Endothelial cell of umbilical vein (primary cell): Measurements from ENCODE around the gene CIPC. TPM values are rescaled to one million over a fixed set of nuclear protein-coding genes. Genes with fewer than 3 reads are reported as not detected.

Experiments used
- BruUV-seq: library from RNA; stranded (reverse); fragments of 400-500 nt; replicated peaks from 2 replicates; lab custom pipeline; 2021; lab: Mats Ljungman, UMichigan
- CTCF ChIA-PET: fragments of 300-600, 350-600 bp; sonication (Branson Sonifier 250); formaldehyde crosslinking; loops from one replicate; lab custom pipeline; 2021; ENCODE audit warnings: antibody characterized with exemption, inconsistent platforms; lab: Charles Lee
- POLR2A ChIA-PET: fragments of 300-600, 350-600 bp; sonication (Branson Sonifier 250); formaldehyde crosslinking; loops from one replicate; lab custom pipeline; 2021; ENCODE audit warnings: antibody characterized with exemption, inconsistent platforms; lab: Charles Lee
- DNase-seq: peaks from one replicate; pipeline ENCODE4 v3.0.0-alpha.2; 2011; ENCODE audit warnings: low read depth, low spot score
- FAIRE-seq: peaks from 2 replicates; lab custom pipeline; 2011; peaks lifted over from hg19 to GRCh38; lab: Jason Lieb, UNC
- H2AFZ ChIP-seq: 2 replicates; pipeline ENCODE4 v1.6.0; 2012; ENCODE audit warnings: low read depth, low read length, control low read depth, inconsistent platforms
- H3K27ac ChIP-seq: 2 replicates; pipeline ENCODE4 v1.5.1; 2011; ENCODE audit warnings: low read depth, mild to moderate bottlenecking, control low read depth, low read length, moderate library complexity; ENCODE audit not compliant: insufficient read depth
- H3K27me3 ChIP-seq, 2 experiments: 2 replicates each; pipeline versions ENCODE4 v1.6.0 to v1.6.1; 2011; ENCODE audit warnings: low read length in 2 of 2, mixed read lengths in 1 of 2; ENCODE audit not compliant: control insufficient read depth in 2 of 2, insufficient read depth in 2 of 2
- H3K36me3 ChIP-seq, 2 experiments: 2 replicates in 1 of 2; 3 replicates in 1 of 2; pipeline ENCODE4 v1.5.1; 2011; ENCODE audit warnings: low read length in 2 of 2, mild to moderate bottlenecking in 1 of 2, moderate library complexity in 1 of 2; ENCODE audit not compliant: control insufficient read depth in 2 of 2, insufficient read depth in 2 of 2; ENCODE audit errors: extremely low read depth in 1 of 2
- H3K4me1 ChIP-seq: 3 replicates; pipeline ENCODE4 v1.5.1; 2011; ENCODE audit warnings: mild to moderate bottlenecking, low read length; ENCODE audit not compliant: control insufficient read depth, insufficient read depth; ENCODE audit errors: extremely low read depth
- H3K4me2 ChIP-seq: 2 replicates; pipeline ENCODE4 v1.6.1; 2011; ENCODE audit warnings: low read length, control low read depth, mixed read lengths; ENCODE audit not compliant: insufficient read depth
- H3K4me3 ChIP-seq, 3 experiments: fragments of 200-600 bp in 1 of 3; sonication (generic), shearing (Covaris generic) in 1 of 3; replicated peaks in 1 of 3; 2 replicates each; pipeline ENCODE4 v1.5.1; 2011 to 2016; ENCODE audit warnings: control low read depth in 3 of 3, low read length in 3 of 3, mild to moderate bottlenecking in 2 of 3, inconsistent platforms in 1 of 3, low read depth in 1 of 3, moderate library complexity in 1 of 3; ENCODE audit not compliant: insufficient read depth in 1 of 3
- H3K79me2 ChIP-seq: 2 replicates; pipeline ENCODE4 v1.6.0; 2012; ENCODE audit warnings: low read length, inconsistent platforms; ENCODE audit not compliant: control insufficient read depth, insufficient read depth
- H3K9ac ChIP-seq: replicated peaks from 2 replicates; pipeline ENCODE3; 2011; ENCODE audit warnings: low read length, control low read depth; ENCODE audit not compliant: insufficient read depth; ENCODE audit errors: extremely low read depth
- H3K9me1 ChIP-seq: replicated peaks from 3 replicates; pipeline ENCODE4 v1.6.0; 2011; ENCODE audit warnings: mild to moderate bottlenecking, low read length; ENCODE audit not compliant: control insufficient read depth, insufficient read depth; ENCODE audit errors: extremely low read depth
- H3K9me3 ChIP-seq: replicated peaks from 2 replicates; pipeline ENCODE4 v1.5.1; 2012; ENCODE audit warnings: low read length, inconsistent platforms; ENCODE audit not compliant: control insufficient read depth, insufficient read depth
- H4K20me1 ChIP-seq: replicated peaks from 2 replicates; pipeline ENCODE3; 2011; ENCODE audit warnings: mild to moderate bottlenecking, low read length; ENCODE audit not compliant: control insufficient read depth, insufficient read depth; ENCODE audit errors: extremely low read depth
- EZH2 ChIP-seq: IDR thresholded peaks from 2 replicates; pipeline ENCODE4 v1.6.1; 2012; ENCODE audit warnings: borderline replicate concordance, low read depth, mild to moderate bottlenecking, moderate library complexity, low read length, inconsistent platforms; ENCODE audit not compliant: severe bottlenecking
- FOS ChIP-seq: IDR thresholded peaks from 2 replicates; pipeline ENCODE4 v1.6.1; 2011; ENCODE audit warnings: mild to moderate bottlenecking, low read length, moderate library complexity, borderline replicate concordance; ENCODE audit not compliant: insufficient read depth
- GATA2 ChIP-seq: IDR thresholded peaks from 2 replicates; pipeline ENCODE4 v1.7.0; 2011; ENCODE audit warnings: low read depth, mild to moderate bottlenecking, moderate library complexity, mixed read lengths, low read length; ENCODE audit not compliant: insufficient read length, insufficient read depth
- JUN ChIP-seq: IDR thresholded peaks from 2 replicates; pipeline ENCODE4 v1.6.1; 2011; ENCODE audit warnings: borderline replicate concordance, low read depth; ENCODE audit not compliant: insufficient read length, insufficient read depth
- MYC ChIP-seq: IDR thresholded peaks from one replicate; pipeline ENCODE4 v1.6.1; 2011; ENCODE audit warnings: mild to moderate bottlenecking, low read depth, low read length
- POLR2A ChIP-seq: IDR thresholded peaks from 2 replicates; pipeline ENCODE4 v1.6.1; 2012; ENCODE audit warnings: low read depth, mild to moderate bottlenecking, control low read depth, low read length
- POLR2AphosphoS5 ChIP-seq: IDR thresholded peaks from 2 replicates; pipeline ENCODE4 v1.6.1; 2012; ENCODE audit warnings: low read depth, mild to moderate bottlenecking, control low read depth, low read length, moderate library complexity; ENCODE audit not compliant: insufficient read depth
- dilution Hi-C: fragments of 300-500 bp; cut with MboI; formaldehyde crosslinking; loops from one replicate; pipeline ENCODE4 v1.15.0; 2019; ENCODE audit warnings: low sequenced_read_pairs; ENCODE audit not compliant: extremely low pct_ligation_motif_present
- intact Hi-C: fragments of 100-400 bp; cut with micrococcal nuclease; formaldehyde crosslinking; loops from one replicate; pipeline ENCODE4 v1.10.0; 2022
- polyA plus RNA-seq, 4 experiments: library from polyadenylated mRNA; depleted of rRNA in 3 of 4; stranded (reverse) in 3 of 4; unstranded in 1 of 4; fragments of >200 nt; gene quantifications; 2 replicates each; pipeline versions ENCODE4 v1.2.1 to v1.2.3, GENCODE V29; 2011 to 2012; ENCODE audit warnings: missing spikeins in 1 of 4
- total RNA-seq: library from RNA; stranded (reverse); gene quantifications from 2 replicates; pipeline ENCODE4 v1.2.3, GENCODE V29; 2021
- TF ChIP-seq, protein P1 (sequence below): IDR thresholded peaks from 2 replicates; pipeline ENCODE4 v1.6.1; 2011; ENCODE audit not compliant: insufficient read depth, insufficient read length
- TF ChIP-seq, protein P2 (sequence below), 2 donors: IDR thresholded peaks; 1 replicate in 1 of 2; 2 replicates in 1 of 2; pipeline ENCODE4 v1.5.1; 2011; ENCODE audit warnings: low read length in 2 of 2, mild to moderate bottlenecking in 2 of 2, moderate library complexity in 2 of 2, control low read depth in 1 of 2, inconsistent platforms in 1 of 2, low read depth in 1 of 2; ENCODE audit not compliant: insufficient read depth in 1 of 2; ENCODE audit errors: extremely low read depth in 1 of 2

Gene CIPC
- total and polyA plus RNA-seq, 2 donors (not counting 3 experiments of a cell fraction or from before 2014, with no cell fraction given): 8.8 to 17.4 TPM

DNA sequence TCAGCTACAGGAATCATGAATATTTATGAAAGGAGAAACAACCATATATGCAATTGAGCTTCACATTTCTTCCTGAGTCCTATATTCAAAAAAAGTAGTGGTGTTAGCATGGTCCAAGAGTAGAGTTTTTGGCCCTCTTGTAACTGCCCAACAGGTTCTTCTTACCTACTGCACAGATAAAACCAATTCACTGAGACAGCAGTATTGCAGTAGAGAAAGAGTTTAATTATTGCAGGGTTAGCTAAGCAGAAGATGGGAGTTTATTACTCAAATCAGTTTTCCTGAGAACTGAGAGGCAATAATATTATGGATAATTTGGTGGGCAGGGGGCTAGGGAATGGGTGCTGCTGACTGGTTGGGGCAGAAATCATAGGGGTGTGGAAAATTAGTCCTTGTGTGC is 6.5 kb upstream of the CIPC start:
- BruUV-seq: no TSS peak
- FAIRE-seq (no peak), DNase-seq (no peak)
- CTCF ChIA-PET: interaction anchor here (1.2 to 13.5 kb wide), 4 partner anchors 10 to 218 kb away, joined by 4 to 312 read pairs (median 11); no protein-coding TSS in a partner anchor
- Histone ChIP-seq H3K27ac (no peak overlapping the region), H3K36me3 (no peaks in the 10 kb centered on the region), H3K4me1 (no peaks in the 10 kb centered on the region), H3K9me3 (no peaks in the 10 kb centered on the region), H3K9me1 (no peaks in the 10 kb centered on the region), H3K4me2 (no peak overlapping the region), H3K27me3 (peaks cover 3 to 18% of the 10 kb centered on the region in 2 experiments), H3K79me2 (no peaks in the 10 kb centered on the region), H2AFZ (no peak overlapping the region), H3K9ac (no peak overlapping the region), H4K20me1 (no peaks in the 10 kb centered on the region), H3K4me3 (no peak overlapping the region)
- intact Hi-C loops (loop anchor here (10.0 kb wide), 1 partner anchor 377 kb away; no protein-coding TSS in a partner anchor), dilution Hi-C loops (loop anchor here (25.0 kb wide), 1 partner anchor 204 kb away; no protein-coding TSS in a partner anchor)
- no peak for TF ChIP-seq GATA2
- TF ChIP-seq JUN: no peak
- TF ChIP-seq, protein P1, sequence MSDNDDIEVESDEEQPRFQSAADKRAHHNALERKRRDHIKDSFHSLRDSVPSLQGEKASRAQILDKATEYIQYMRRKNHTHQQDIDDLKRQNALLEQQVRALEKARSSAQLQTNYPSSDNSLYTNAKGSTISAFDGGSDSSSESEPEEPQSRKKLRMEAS: no peak
- TF ChIP-seq, protein P2, sequence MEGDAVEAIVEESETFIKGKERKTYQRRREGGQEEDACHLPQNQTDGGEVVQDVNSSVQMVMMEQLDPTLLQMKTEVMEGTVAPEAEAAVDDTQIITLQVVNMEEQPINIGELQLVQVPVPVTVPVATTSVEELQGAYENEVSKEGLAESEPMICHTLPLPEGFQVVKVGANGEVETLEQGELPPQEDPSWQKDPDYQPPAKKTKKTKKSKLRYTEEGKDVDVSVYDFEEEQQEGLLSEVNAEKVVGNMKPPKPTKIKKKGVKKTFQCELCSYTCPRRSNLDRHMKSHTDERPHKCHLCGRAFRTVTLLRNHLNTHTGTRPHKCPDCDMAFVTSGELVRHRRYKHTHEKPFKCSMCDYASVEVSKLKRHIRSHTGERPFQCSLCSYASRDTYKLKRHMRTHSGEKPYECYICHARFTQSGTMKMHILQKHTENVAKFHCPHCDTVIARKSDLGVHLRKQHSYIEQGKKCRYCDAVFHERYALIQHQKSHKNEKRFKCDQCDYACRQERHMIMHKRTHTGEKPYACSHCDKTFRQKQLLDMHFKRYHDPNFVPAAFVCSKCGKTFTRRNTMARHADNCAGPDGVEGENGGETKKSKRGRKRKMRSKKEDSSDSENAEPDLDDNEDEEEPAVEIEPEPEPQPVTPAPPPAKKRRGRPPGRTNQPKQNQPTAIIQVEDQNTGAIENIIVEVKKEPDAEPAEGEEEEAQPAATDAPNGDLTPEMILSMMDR (IDR thresholded peaks at IDR 0.05; ENCODE audit: extremely low read depth in 1 of 2, insufficient read depth in 1 of 2, low read depth in 1 of 2, low read length in 2 of 2): no peak
- TF ChIP-seq POLR2A: no peak
- TF ChIP-seq EZH2: no peak
- TF ChIP-seq FOS: no peak
- TF ChIP-seq MYC: no peak
- TF ChIP-seq POLR2AphosphoS5: no peak
- POLR2A ChIA-PET: interaction anchor here (0.5 kb wide), 1 partner anchor 1368 kb away, joined by 3 read pairs; no protein-coding TSS in a partner anchor
